T-helper 2 cell treated with Interferon-gamma antibody and Interleukin-4, amounts not matched to agents 5 μg/mL and 100 μg/mL, for 36 hours (primary cell): Measurements from ENCODE around the gene JAGN1.
"Not testable (repeated sequence)": the region's sequence is repeated elsewhere in the genome, so short reads cannot be mapped to it uniquely, and the experiment has no call there.

ENCODE experiments used
- DNase-seq: peaks from one replicate; pipeline ENCODE4 v3.0.0; 2021; ENCODE audit warnings: low spot score
- H3K27ac Mint-ChIP-seq: one replicate; pipeline ENCODE4 v1.8.0; 2021; ENCODE audit warnings: mild to moderate bottlenecking, mixed read lengths
- H3K27me3 Mint-ChIP-seq: one replicate; pipeline ENCODE4 v1.8.0; 2021; ENCODE audit warnings: low read depth, mixed read lengths
- H3K36me3 Mint-ChIP-seq: one replicate; pipeline ENCODE4 v1.8.0; 2021; ENCODE audit warnings: low read depth, mixed read lengths
- H3K4me1 Mint-ChIP-seq: one replicate; pipeline ENCODE4 v1.8.0; 2021; ENCODE audit warnings: low read depth, mixed read lengths
- H3K4me3 Mint-ChIP-seq: one replicate; pipeline ENCODE4 v1.8.0; 2022; ENCODE audit warnings: mild to moderate bottlenecking, moderate library complexity, mixed read lengths
- H3K9me3 Mint-ChIP-seq: one replicate; pipeline ENCODE4 v1.8.0; 2021; ENCODE audit warnings: mixed read lengths

JAGN1 gene

DNA sequence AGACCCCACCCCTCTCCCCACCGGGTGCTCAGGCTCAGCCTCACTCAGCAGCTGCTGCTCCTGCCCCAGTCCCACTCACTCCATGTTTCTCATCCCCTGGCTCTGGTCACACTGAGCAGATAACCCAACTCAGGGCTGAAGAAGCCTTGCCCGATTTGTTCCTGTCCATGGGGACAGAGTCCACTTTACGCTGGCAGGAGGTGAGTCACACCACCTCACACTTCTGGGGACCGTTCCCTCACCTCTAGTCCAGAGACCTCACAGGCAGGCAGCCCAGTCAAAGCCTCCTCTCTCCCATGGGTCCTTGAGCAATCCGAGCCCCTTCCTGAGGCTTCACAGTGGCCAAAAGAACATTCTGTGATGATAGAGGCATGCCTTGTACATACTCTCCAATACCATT, 11.7 kb upstream of the JAGN1 start:
- H3K27me3 Mint-ChIP-seq, result no peaks in the 10 kb centered on the region
- H3K4me3 Mint-ChIP-seq, result no peak overlapping the region
- no peak for DNase-seq
- no peak overlapping the region for H3K27ac Mint-ChIP-seq
- no peaks in the 10 kb centered on the region for H3K36me3 Mint-ChIP-seq
- H3K4me1 Mint-ChIP-seq, result no peaks in the 10 kb centered on the region
- no peaks in the 10 kb centered on the region for H3K9me3 Mint-ChIP-seq

- Mint-ChIP-seq H3K4me3 (no peak within 1 kb of the TSS), H3K36me3 (no peaks in the 10 kb centered on the region), H3K9me3 (no peaks in the 10 kb centered on the region), H3K27ac (no peak within 1 kb of the TSS), H3K4me1 (no peaks in the 10 kb centered on the region), H3K27me3 (no peaks in the 10 kb centered on the region)
- DNase-seq, result no peak
Measured at GRCh38 chr3:9879830-9880549, 10.4 kb upstream of the JAGN1 start, which contains the start of gene CIDEC. Gene CIDEC, minus strand, starts transcription at chr3:9880253. Its CDS starts 1,767 bp downstream, at chr3:9878486.

GRCh38 chr3:9881441-9881840, 9.0 kb upstream of the JAGN1 start:
- Mint-ChIP-seq H3K9me3 (no peaks in the 10 kb centered on the region), H3K4me3 (no peak overlapping the region), H3K27me3 (no peaks in the 10 kb centered on the region), H3K27ac (no peak overlapping the region), H3K4me1 (no peaks in the 10 kb centered on the region), H3K36me3 (no peaks in the 10 kb centered on the region)
- DNase-seq, result no peak

- H3K36me3 Mint-ChIP-seq, result no peaks in the 10 kb centered on the region
- no peak overlapping the region for H3K27ac Mint-ChIP-seq
- H3K4me3 Mint-ChIP-seq, result no peak overlapping the region
- H3K27me3 Mint-ChIP-seq, result no peaks in the 10 kb centered on the region
- no peak for DNase-seq
- no peaks in the 10 kb centered on the region for H3K9me3 Mint-ChIP-seq
- H3K4me1 Mint-ChIP-seq, result no peaks in the 10 kb centered on the region
Measured at GRCh38 chr3:9883706-9884554, 6.5 kb upstream of the JAGN1 start.

GRCh38 chr3:9884555-9885165, 5.8 kb upstream of the JAGN1 start:
- no peak for DNase-seq
- no peaks in the 10 kb centered on the region for H3K36me3 Mint-ChIP-seq
- no peaks in the 10 kb centered on the region for H3K9me3 Mint-ChIP-seq
- H3K27me3 Mint-ChIP-seq, result no peaks in the 10 kb centered on the region
- no peak overlapping the region for H3K27ac Mint-ChIP-seq
- no peaks in the 10 kb centered on the region for H3K4me1 Mint-ChIP-seq
- no peak overlapping the region for H3K4me3 Mint-ChIP-seq

DNA sequence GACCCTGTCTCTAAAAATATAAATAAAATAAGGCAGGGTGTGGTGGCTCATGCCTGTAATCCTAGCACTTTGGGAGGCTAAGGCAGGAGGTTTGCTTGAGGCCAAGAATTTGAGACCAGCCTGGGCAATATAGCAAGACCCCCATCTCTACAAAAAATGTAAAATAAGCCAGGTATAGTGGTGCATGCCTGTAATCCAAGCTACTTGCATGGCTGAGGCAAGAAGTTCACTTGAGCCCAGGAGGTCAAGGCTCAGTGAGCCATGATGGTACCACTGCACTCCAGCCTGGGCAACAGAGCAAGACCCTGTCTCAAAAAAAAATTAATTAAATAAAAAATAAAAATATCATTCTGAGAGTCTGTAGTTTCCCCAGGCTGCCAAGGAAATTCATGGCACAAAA, 4.1 kb upstream of the JAGN1 start:
- H3K9me3 Mint-ChIP-seq, result no peaks in the 10 kb centered on the region
- no peak overlapping the region for H3K4me3 Mint-ChIP-seq
- H3K4me1 Mint-ChIP-seq, result peaks cover 6% of the 10 kb centered on the region
- H3K27ac Mint-ChIP-seq, result no peak overlapping the region
- no peak for DNase-seq
- peaks cover 6% of the 10 kb centered on the region for H3K36me3 Mint-ChIP-seq
- H3K27me3 Mint-ChIP-seq, result no peaks in the 10 kb centered on the region

- peaks cover 12% of the 10 kb centered on the region for H3K36me3 Mint-ChIP-seq
- no peaks in the 10 kb centered on the region for H3K9me3 Mint-ChIP-seq
- no peak overlapping the region for H3K4me3 Mint-ChIP-seq
- no peaks in the 10 kb centered on the region for H3K27me3 Mint-ChIP-seq
- DNase-seq, result no peak
- H3K4me1 Mint-ChIP-seq, result peaks cover 13% of the 10 kb centered on the region
- no peak overlapping the region for H3K27ac Mint-ChIP-seq
Measured at GRCh38 chr3:9887480-9887879, 2.9 kb upstream of the JAGN1 start.

DNA sequence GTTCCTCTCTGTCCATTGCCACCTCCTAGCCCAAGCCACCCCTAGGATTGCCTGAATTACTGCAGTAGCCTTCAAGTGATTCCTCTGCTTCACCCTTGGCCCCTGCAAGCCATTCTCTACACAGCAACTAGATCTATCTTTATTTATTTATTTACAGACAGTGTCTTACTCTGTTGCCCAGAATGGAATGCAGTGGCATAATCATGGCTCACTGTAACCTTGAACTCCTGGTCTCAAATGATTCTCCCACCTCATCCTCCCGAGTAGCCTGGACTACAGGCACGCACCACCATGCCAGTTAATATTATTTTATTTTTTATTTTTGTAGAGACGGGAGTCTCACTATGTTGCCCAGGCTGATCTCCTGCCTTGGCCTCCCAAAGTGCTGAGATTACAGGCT, 1.9 kb upstream of the JAGN1 start:
- Mint-ChIP-seq H3K9me3 (no peaks in the 10 kb centered on the region), H3K4me3 (no peak overlapping the region), H3K36me3 (peaks cover 21% of the 10 kb centered on the region), H3K27ac (no peak overlapping the region), H3K27me3 (no peaks in the 10 kb centered on the region), H3K4me1 (peaks cover 21% of the 10 kb centered on the region)
- no peak for DNase-seq

- no peak overlapping the region for H3K4me3 Mint-ChIP-seq
- peaks cover 28% of the 10 kb centered on the region for H3K4me1 Mint-ChIP-seq
- no peak overlapping the region for H3K27ac Mint-ChIP-seq
- H3K9me3 Mint-ChIP-seq, result no peaks in the 10 kb centered on the region
- H3K27me3 Mint-ChIP-seq, result no peaks in the 10 kb centered on the region
- no peak for DNase-seq
- peaks cover 28% of the 10 kb centered on the region for H3K36me3 Mint-ChIP-seq
Measured at GRCh38 chr3:9889405-9889804, 1.0 kb upstream of the JAGN1 start.

- H3K27ac Mint-ChIP-seq, result peak overlapping the region; percentile 98
- H3K9me3 Mint-ChIP-seq, result no peaks in the 10 kb centered on the region
- H3K4me1 Mint-ChIP-seq, result peaks cover 34% of the 10 kb centered on the region
- no peak for DNase-seq
- no peaks in the 10 kb centered on the region for H3K27me3 Mint-ChIP-seq
- peaks cover 34% of the 10 kb centered on the region for H3K36me3 Mint-ChIP-seq
- peak overlapping the region; percentile 99 for H3K4me3 Mint-ChIP-seq
Measured at GRCh38 chr3:9891072-9891622, 737 bp downstream of the JAGN1 start.

DNA sequence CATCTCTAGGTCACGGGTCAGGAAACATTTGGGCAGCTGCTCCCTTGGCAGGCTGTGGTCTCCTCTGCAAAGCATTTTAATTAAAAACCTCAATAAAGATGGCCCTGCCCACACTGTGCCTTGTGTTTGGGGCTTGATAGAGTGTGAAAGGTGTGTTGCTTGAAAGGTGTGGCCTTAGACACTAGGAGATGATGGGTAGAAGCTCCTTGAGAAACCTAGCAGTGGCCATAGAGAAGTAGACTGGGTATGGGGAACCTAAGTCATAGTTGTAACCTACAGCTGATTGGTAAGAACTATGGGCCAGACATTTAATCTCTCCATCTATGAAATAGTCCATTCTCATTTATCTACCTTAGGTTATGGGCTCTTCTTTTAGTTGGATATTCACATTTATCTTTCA, 3.3 kb downstream of the JAGN1 start:
- no peaks in the 10 kb centered on the region for H3K9me3 Mint-ChIP-seq
- peaks cover 37% of the 10 kb centered on the region for H3K4me1 Mint-ChIP-seq
- peaks cover 34% of the 10 kb centered on the region for H3K36me3 Mint-ChIP-seq
- H3K4me3 Mint-ChIP-seq, result peak overlapping the region; percentile 16
- no peak overlapping the region for H3K27ac Mint-ChIP-seq
- H3K27me3 Mint-ChIP-seq, result no peaks in the 10 kb centered on the region
- no peak for DNase-seq

DNA sequence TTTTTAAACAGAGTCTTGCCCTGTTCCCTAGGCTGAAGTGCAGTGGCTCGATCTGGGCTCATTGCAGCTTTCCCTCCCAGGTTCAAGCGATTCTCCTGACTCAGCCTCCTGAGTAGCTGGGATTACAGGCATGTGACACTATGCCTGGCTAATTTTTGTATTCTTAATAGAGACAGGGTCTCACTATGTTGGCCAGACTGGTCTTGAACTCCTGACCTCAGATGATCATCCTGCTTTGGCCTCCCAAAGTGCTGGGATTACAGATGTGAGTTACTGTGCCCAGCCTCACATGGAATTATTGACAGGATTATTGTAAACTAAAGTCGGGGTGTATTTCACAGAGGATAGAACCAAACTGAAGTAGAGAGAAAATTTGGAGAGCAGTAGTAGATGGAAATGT, 5.3 kb downstream of the JAGN1 start:
- Mint-ChIP-seq H3K36me3 (peaks cover 32% of the 10 kb centered on the region), H3K4me1 (peaks cover 33% of the 10 kb centered on the region)
- not testable (repeated sequence) for DNase-seq, H3K27ac Mint-ChIP-seq, H3K4me3 Mint-ChIP-seq, H3K9me3 Mint-ChIP-seq, H3K27me3 Mint-ChIP-seq

- Mint-ChIP-seq H3K36me3 (peaks cover 25% of the 10 kb centered on the region), H3K4me1 (peaks cover 33% of the 10 kb centered on the region)
- H3K4me3 Mint-ChIP-seq, H3K27me3 Mint-ChIP-seq, DNase-seq, H3K27ac Mint-ChIP-seq, H3K9me3 Mint-ChIP-seq: not testable (repeated sequence)
Measured at GRCh38 chr3:9896755-9897407, 6.5 kb downstream of the JAGN1 start.
